ENCODE measurements around the gene PYY. TPM values are rescaled to one million over a fixed set of nuclear protein-coding genes. Genes with fewer than 3 reads are reported as not detected.

Gene PYY
- polyA plus RNA-seq: not detected in 2 replicates
- polyA minus RNA-seq: not detected in 2 replicates

DNA sequence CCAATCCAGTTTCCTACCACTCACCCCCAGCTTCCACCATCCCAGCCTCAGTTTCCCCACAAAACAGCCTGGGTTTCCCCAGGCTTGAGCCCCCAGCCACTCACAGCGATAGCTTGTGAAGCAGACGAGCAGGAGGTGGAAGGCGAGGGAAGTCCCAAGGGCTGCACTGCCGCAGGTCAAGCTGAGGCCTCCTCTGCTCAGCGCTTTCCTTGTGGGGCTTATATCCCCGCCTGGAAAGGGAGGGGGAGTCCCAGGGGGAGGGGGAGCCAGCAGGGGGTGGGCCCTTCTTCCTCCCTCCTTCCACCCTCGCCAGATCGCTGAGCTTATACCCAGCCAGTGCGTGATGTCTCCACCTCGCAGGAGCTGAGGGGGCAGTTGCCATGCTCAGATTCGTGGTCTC lies at the start of gene PYY:
PYY (minus strand) TSS at position 195 of the 400 bp plus-strand sequence. CDS start 457 bp downstream, outside the sequence.
- H3K27me3 ChIP-seq (ENCODE audit: insufficient read depth, low read depth, low read length): peaks cover 45% of the 10 kb centered on the region
- no peak for TF ChIP-seq POLR2AphosphoS5 (IDR thresholded peaks at IDR 0.05)
- TF ChIP-seq, protein P1, sequence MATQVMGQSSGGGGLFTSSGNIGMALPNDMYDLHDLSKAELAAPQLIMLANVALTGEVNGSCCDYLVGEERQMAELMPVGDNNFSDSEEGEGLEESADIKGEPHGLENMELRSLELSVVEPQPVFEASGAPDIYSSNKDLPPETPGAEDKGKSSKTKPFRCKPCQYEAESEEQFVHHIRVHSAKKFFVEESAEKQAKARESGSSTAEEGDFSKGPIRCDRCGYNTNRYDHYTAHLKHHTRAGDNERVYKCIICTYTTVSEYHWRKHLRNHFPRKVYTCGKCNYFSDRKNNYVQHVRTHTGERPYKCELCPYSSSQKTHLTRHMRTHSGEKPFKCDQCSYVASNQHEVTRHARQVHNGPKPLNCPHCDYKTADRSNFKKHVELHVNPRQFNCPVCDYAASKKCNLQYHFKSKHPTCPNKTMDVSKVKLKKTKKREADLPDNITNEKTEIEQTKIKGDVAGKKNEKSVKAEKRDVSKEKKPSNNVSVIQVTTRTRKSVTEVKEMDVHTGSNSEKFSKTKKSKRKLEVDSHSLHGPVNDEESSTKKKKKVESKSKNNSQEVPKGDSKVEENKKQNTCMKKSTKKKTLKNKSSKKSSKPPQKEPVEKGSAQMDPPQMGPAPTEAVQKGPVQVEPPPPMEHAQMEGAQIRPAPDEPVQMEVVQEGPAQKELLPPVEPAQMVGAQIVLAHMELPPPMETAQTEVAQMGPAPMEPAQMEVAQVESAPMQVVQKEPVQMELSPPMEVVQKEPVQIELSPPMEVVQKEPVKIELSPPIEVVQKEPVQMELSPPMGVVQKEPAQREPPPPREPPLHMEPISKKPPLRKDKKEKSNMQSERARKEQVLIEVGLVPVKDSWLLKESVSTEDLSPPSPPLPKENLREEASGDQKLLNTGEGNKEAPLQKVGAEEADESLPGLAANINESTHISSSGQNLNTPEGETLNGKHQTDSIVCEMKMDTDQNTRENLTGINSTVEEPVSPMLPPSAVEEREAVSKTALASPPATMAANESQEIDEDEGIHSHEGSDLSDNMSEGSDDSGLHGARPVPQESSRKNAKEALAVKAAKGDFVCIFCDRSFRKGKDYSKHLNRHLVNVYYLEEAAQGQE (IDR thresholded peaks at IDR 0.05; ENCODE audit: borderline replicate concordance): no peak
- TF ChIP-seq, protein P2, sequence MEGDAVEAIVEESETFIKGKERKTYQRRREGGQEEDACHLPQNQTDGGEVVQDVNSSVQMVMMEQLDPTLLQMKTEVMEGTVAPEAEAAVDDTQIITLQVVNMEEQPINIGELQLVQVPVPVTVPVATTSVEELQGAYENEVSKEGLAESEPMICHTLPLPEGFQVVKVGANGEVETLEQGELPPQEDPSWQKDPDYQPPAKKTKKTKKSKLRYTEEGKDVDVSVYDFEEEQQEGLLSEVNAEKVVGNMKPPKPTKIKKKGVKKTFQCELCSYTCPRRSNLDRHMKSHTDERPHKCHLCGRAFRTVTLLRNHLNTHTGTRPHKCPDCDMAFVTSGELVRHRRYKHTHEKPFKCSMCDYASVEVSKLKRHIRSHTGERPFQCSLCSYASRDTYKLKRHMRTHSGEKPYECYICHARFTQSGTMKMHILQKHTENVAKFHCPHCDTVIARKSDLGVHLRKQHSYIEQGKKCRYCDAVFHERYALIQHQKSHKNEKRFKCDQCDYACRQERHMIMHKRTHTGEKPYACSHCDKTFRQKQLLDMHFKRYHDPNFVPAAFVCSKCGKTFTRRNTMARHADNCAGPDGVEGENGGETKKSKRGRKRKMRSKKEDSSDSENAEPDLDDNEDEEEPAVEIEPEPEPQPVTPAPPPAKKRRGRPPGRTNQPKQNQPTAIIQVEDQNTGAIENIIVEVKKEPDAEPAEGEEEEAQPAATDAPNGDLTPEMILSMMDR (IDR thresholded peaks at IDR 0.05; ENCODE audit: poor library complexity, severe bottlenecking): no peak
- TF ChIP-seq SMC3 (conservative IDR thresholded peaks at IDR 0.05; ENCODE audit: poor library complexity): no peak
- no peak for TF ChIP-seq TAF1 (IDR thresholded peaks at IDR 0.05; ENCODE audit: low read depth)
- no peak for TF ChIP-seq MXI1 (conservative IDR thresholded peaks at IDR 0.05; ENCODE audit: poor library complexity, severe bottlenecking)
- TF ChIP-seq EP300 (conservative IDR thresholded peaks at IDR 0.05; ENCODE audit: poor library complexity, severe bottlenecking): no peak
- no peak for TF ChIP-seq EZH2 (IDR thresholded peaks at IDR 0.05; ENCODE audit: borderline replicate concordance, insufficient read depth, low read length, poor library complexity, severe bottlenecking)
- TF ChIP-seq RAD21 (conservative IDR thresholded peaks at IDR 0.05): no peak
- no peak within 1 kb of the TSS for H2AFZ ChIP-seq (ENCODE audit: low read depth, low read length)
- H3K9me3 ChIP-seq (ENCODE audit: low read length): no peaks in the 10 kb centered on the region
- no peaks in the 10 kb centered on the region for H3K36me3 ChIP-seq (ENCODE audit: insufficient read depth, low read length)
- no peak within 1 kb of the TSS for H3K9ac ChIP-seq (ENCODE audit: low read length)
- H3K4me2 ChIP-seq (ENCODE audit: low read length): no peak within 1 kb of the TSS
- no peak within 1 kb of the TSS for H3K4me3 ChIP-seq (ENCODE audit: low read length)
- H3K9me2 ChIP-seq (ENCODE audit: insufficient read depth, low read length): no peaks in the 10 kb centered on the region
- H3K27ac ChIP-seq (ENCODE audit: low read length): no peak within 1 kb of the TSS
- H3K79me2 ChIP-seq (replicated peaks; ENCODE audit: insufficient read depth, low read length): no peaks in the 10 kb centered on the region
- no peaks in the 10 kb centered on the region for H4K20me1 ChIP-seq (ENCODE audit: insufficient read depth)
- no peaks in the 10 kb centered on the region for H3F3A ChIP-seq (ENCODE audit: insufficient read depth, low read length, poor library complexity, severe bottlenecking)

DNA sequence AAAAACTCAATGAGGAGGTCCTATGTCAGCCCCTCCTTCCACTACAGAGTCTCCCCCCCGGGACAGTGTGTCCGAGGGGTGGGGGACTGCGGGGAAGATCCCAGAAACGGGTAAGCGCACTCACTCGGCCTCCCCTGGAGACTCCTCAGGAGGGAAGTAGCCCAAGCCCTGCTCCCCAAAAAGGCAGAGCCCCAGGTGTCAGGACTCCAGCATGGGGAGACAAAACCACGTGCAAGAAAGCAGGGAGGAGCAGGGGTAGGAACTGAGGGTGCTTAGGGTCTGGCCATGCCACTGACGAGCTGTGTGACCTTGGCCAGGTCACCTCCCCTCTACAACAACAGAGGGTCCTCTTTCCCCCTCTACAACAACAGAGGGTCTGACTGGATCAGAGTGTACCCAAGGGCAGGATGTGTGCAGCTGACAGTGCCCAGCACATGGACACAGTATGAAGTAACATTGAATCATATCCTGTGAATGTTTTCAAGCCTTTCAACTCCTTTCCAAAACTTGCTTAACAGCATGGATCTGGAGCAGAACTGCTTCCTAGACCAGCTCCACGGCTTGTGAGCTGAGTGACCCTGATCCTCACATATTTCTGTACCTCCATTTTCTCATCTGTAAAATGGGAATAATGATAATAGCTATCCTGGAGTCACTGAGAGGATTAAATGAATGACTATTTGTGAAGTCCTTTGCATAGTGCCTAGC lies 48.6 kb upstream of the PYY start:
- Histone ChIP-seq H3K4me3 (ENCODE audit: low read length) (no peak overlapping the region), H3K27me3 (ENCODE audit: insufficient read depth, low read depth, low read length) (peaks cover 54% of the 10 kb centered on the region), H3K9me3 (ENCODE audit: low read length) (no peaks in the 10 kb centered on the region), H3K79me2 (replicated peaks; ENCODE audit: insufficient read depth, low read length) (no peaks in the 10 kb centered on the region), H3K9me2 (ENCODE audit: insufficient read depth, low read length) (no peaks in the 10 kb centered on the region), H4K20me1 (ENCODE audit: insufficient read depth) (no peaks in the 10 kb centered on the region), H3K4me2 (ENCODE audit: low read length) (no peak overlapping the region), H2AFZ (ENCODE audit: low read depth, low read length) (no peak overlapping the region), H3F3A (ENCODE audit: insufficient read depth, low read length, poor library complexity, severe bottlenecking) (no peaks in the 10 kb centered on the region), H3K9ac (ENCODE audit: low read length) (no peak overlapping the region), H3K27ac (ENCODE audit: low read length) (no peak overlapping the region), H3K36me3 (ENCODE audit: insufficient read depth, low read length) (no peaks in the 10 kb centered on the region)
- TF ChIP-seq SMC3 (conservative IDR thresholded peaks at IDR 0.05; ENCODE audit: poor library complexity) (no peak), EZH2 (IDR thresholded peaks at IDR 0.05; ENCODE audit: borderline replicate concordance, insufficient read depth, low read length, poor library complexity, severe bottlenecking) (no peak), RAD21 (conservative IDR thresholded peaks at IDR 0.05) (no peak), TAF1 (IDR thresholded peaks at IDR 0.05; ENCODE audit: low read depth) (no peak), POLR2AphosphoS5 (IDR thresholded peaks at IDR 0.05) (no peak), MXI1 (conservative IDR thresholded peaks at IDR 0.05; ENCODE audit: poor library complexity, severe bottlenecking) (no peak), EP300 (conservative IDR thresholded peaks at IDR 0.05; ENCODE audit: poor library complexity, severe bottlenecking) (no peak)
- TF ChIP-seq, protein P1 (IDR thresholded peaks at IDR 0.05; ENCODE audit: borderline replicate concordance): no peak
- TF ChIP-seq, protein P2 (IDR thresholded peaks at IDR 0.05; ENCODE audit: poor library complexity, severe bottlenecking): no peak

Measured in neural cell (in vitro differentiated cells).